KBM-7 (cell line): ENCODE data around the gene COPE.

Experiments
- DNase-seq: peaks from one replicate; pipeline ENCODE4 v3.0.0-alpha.2; 2015
- in situ Hi-C: fragments of 300-500 bp; cut with MboI; formaldehyde crosslinking; loops from 2 replicates; pipeline ENCODE4 v1.14.3; 2020; ENCODE audit warnings: low sequenced_read_pairs, low pct_unique_long_range_greater_than_20kb, mixed read lengths

COPE gene

GRCh38 chr19:18859676-18860301 is 59.4 kb downstream of the COPE start:
- no peak for DNase-seq
- in situ Hi-C loops: loop anchor here (25.0 kb wide), 1 partner anchor 397 kb away; no protein-coding TSS in a partner anchor

GRCh38 chr19:18858906-18859646 is 60.1 kb downstream of the COPE start:
- DNase-seq: no peak
- in situ Hi-C loops: loop anchor here (25.0 kb wide), 1 partner anchor 397 kb away; no protein-coding TSS in a partner anchor

- in situ Hi-C loops: loop anchor here (25.0 kb wide), 1 partner anchor 395 kb away; no protein-coding TSS in a partner anchor
- no peak for DNase-seq
Measured at GRCh38 chr19:18857223-18857622, 62.0 kb downstream of the COPE start.

GRCh38 chr19:18856385-18857126 is 62.6 kb downstream of the COPE start:
- in situ Hi-C loops: loop anchor here (25.0 kb wide), 1 partner anchor 394 kb away; no protein-coding TSS in a partner anchor
- peak; percentile 28 for DNase-seq

- in situ Hi-C loops: loop anchor here (25.0 kb wide), 1 partner anchor 394 kb away; no protein-coding TSS in a partner anchor
Measured at GRCh38 chr19:18855647-18856384, 63.4 kb downstream of the COPE start.

GRCh38 chr19:18854982-18855381 is 64.2 kb downstream of the COPE start:
- in situ Hi-C loops: loop anchor here (25.0 kb wide), 1 partner anchor 393 kb away; no protein-coding TSS in a partner anchor
- DNase-seq: no peak

More at GRCh38 chr19:18855647-18856384, 63.4 kb downstream of the COPE start:
- no peak for DNase-seq

GRCh38 chr19:18853755-18854427 is 65.3 kb downstream of the COPE start:
- in situ Hi-C loops: loop anchor here (25.0 kb wide), 1 partner anchor 392 kb away; no protein-coding TSS in a partner anchor
- no peak for DNase-seq

GRCh38 chr19:18852648-18853047 is 66.5 kb downstream of the COPE start:
- no peak for DNase-seq
- in situ Hi-C loops: loop anchor here (25.0 kb wide), 1 partner anchor 390 kb away; no protein-coding TSS in a partner anchor

- in situ Hi-C loops: loop anchor here (25.0 kb wide), 1 partner anchor 389 kb away; no protein-coding TSS in a partner anchor
- no peak for DNase-seq
Measured at GRCh38 chr19:18851673-18852325, 67.4 kb downstream of the COPE start.

- in situ Hi-C loops: loop anchor here (25.0 kb wide), 1 partner anchor 388 kb away; no protein-coding TSS in a partner anchor
- DNase-seq: no peak
Measured at GRCh38 chr19:18850471-18851375, 68.5 kb downstream of the COPE start.

GRCh38 chr19:18849838-18850400 is 69.3 kb downstream of the COPE start:
- DNase-seq: no peak
- in situ Hi-C loops: loop anchor here (25.0 kb wide), 1 partner anchor 388 kb away; no protein-coding TSS in a partner anchor
